HCT116 (cell line): Measurements from ENCODE around the gene ZNF169.
"Not testable (repeated sequence)": the region's sequence is repeated elsewhere in the genome, so short reads cannot be mapped to it uniquely, and the experiment has no call there.

ENCODE experiments used
- CTCF ChIP-seq, 3 experiments: fragments of 200-600 bp in 1 of 3; sonication (generic) in 1 of 3; IDR thresholded peaks in 2 of 3; conservative IDR thresholded peaks in 1 of 3; 2 replicates each; pipeline ENCODE4 v1.5.1; 2012 to 2017; ENCODE audit warnings: low read depth in 2 of 3, low read length in 2 of 3, antibody characterized with exemption in 1 of 3, borderline replicate concordance in 1 of 3, control low read depth in 1 of 3, mild to moderate bottlenecking in 1 of 3, mixed read lengths in 1 of 3, mixed run types in 1 of 3, moderate library complexity in 1 of 3; ENCODE audit not compliant: insufficient read depth in 1 of 3
- EZH2 ChIP-seq: fragments of 200-600 bp; sonication (generic); IDR thresholded peaks from 2 replicates; pipeline ENCODE4 v1.6.1; 2017; ENCODE audit warnings: antibody characterized with exemption, mixed run types
- EZH2phosphoT487 ChIP-seq: fragments of 200-600 bp; IDR thresholded peaks from 2 replicates; pipeline ENCODE4 v1.6.1; 2018; ENCODE audit warnings: antibody characterized with exemption, borderline replicate concordance
- JUND ChIP-seq: IDR thresholded peaks from 2 replicates; pipeline ENCODE4 v1.6.1; 2012
- POLR2A ChIP-seq: IDR thresholded peaks from 2 replicates; pipeline ENCODE4 v1.7.0; 2011; ENCODE audit warnings: borderline replicate concordance; ENCODE audit not compliant: insufficient read depth, insufficient read length; ENCODE audit errors: extremely low read depth
- REST ChIP-seq: IDR thresholded peaks from 2 replicates; pipeline ENCODE4 v1.6.1; 2012; ENCODE audit warnings: low read depth
- ZNF274 ChIP-seq: fragments of 200-500 bp; sonication (Bioruptor generic); IDR thresholded peaks from 2 replicates; pipeline ENCODE4 v1.6.1; 2014; ENCODE audit warnings: mild to moderate bottlenecking, low read depth, low read length, inconsistent platforms

- TF ChIP-seq CTCF (IDR thresholded peaks at IDR 0.05 in 2 of 3, conservative IDR thresholded peaks at IDR 0.05 in 1 of 3; ENCODE audit: borderline replicate concordance in 1 of 3, insufficient read depth in 1 of 3, low read depth in 2 of 3, low read length in 2 of 3); ZNF274; POLR2A; JUND; EZH2; REST; EZH2phosphoT487: not testable (repeated sequence)
Observed at GRCh38 chr9:94348754-94349153, 89.7 kb downstream of the ZNF169 start.
